ENCODE data around the gene DRAXIN. TPM values are rescaled to one million over a fixed set of nuclear protein-coding genes. Genes with fewer than 3 reads are reported as not detected.
A peak's percentile ranks its signal among the peaks of the same experiment; 100 is the strongest.

DRAXIN gene
- total RNA-seq, 1 experiment from 2014 or later = 5.5 TPM

DNA sequence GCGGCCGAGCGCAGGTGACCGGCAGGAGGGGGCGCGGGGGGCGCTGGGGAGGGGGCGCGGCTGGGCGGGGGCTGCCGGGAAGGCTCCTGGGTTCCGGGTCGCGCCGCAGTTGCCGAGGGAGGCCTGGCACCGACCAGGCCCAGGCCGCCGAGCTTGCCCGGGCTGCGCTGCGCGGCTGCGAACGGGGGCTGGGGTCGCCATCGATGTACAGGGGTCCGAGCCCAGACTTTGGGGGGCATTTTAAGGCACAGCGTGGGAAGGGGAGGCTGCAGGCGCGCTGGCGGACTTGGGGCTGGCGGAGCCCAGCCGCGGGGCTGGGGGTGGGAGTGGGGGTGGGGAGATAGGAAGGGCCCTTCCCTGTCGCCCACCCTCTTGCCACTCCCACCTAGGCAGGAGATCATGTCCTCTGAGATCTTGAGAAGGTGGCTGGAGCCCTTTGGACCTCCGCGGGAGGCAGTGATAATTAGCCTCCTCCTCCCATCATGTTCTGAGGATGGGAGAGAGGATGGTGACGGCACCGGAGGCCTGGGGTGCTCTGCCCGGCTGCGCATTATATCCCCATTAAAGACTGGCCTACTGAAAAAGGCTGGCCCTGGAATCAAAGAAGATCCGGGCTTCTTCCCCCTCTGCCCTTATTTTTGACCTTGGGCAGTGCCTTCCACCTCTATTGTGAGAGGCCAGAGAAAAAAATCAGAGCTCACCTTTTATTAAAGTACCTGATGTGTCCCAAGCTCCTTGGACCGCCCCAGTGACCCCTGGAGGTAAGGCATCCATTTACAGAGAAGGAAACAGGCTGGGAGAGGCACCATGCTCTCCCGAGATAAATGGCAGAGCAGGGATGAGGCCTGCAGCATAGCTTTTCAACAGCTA is 36.3 kb upstream of the DRAXIN start:
- intact Hi-C loops (cut with micrococcal nuclease; ENCODE audit: unreplicated experiment) = no loop called here
- no peak overlapping the region for H3K27ac ChIP-seq (ENCODE audit: low read depth, low read length, poor library complexity, severe bottlenecking)
- no TSS peak for BruUV-seq (replicated peaks)
- CTCF ChIA-PET = interaction anchor here (0.7 kb wide), 2 partner anchors 10 to 56 kb away, joined by 4 read pairs; no protein-coding TSS in a partner anchor
- H3K4me1 ChIP-seq (ENCODE audit: insufficient read depth, low read length, poor library complexity, severe bottlenecking) = peaks cover 14% of the 10 kb centered on the region
- H3K27me3 ChIP-seq (replicated peaks; ENCODE audit: insufficient read depth, low read depth, low read length, poor library complexity) = no peaks in the 10 kb centered on the region
- H3K36me3 ChIP-seq (ENCODE audit: insufficient read depth, low read length, poor library complexity, severe bottlenecking) = peaks cover 15% of the 10 kb centered on the region
- POLR2A ChIA-PET (ENCODE audit: low non-redundant PET) = interaction anchor here (0.6 kb wide), 1 partner anchor 176 kb away, joined by 3 read pairs; the partner anchor contains the start of gene DISP3
- H3K4me3 ChIP-seq (ENCODE audit: low read depth, low read length, poor library complexity, severe bottlenecking) = peak overlapping the region; percentile 64
- no peak for TF ChIP-seq EZH2 (IDR thresholded peaks at IDR 0.05; ENCODE audit: borderline replicate concordance, low read depth, low read length, poor library complexity, severe bottlenecking)
- TF ChIP-seq CTCF (conservative IDR thresholded peaks at IDR 0.05; ENCODE audit: low read depth, low read length) = no peak
- no peak for DNase-seq (ENCODE audit: low spot score)
- H3K9me3 ChIP-seq (ENCODE audit: low read depth, low read length, poor library complexity, severe bottlenecking) = no peaks in the 10 kb centered on the region

DNA sequence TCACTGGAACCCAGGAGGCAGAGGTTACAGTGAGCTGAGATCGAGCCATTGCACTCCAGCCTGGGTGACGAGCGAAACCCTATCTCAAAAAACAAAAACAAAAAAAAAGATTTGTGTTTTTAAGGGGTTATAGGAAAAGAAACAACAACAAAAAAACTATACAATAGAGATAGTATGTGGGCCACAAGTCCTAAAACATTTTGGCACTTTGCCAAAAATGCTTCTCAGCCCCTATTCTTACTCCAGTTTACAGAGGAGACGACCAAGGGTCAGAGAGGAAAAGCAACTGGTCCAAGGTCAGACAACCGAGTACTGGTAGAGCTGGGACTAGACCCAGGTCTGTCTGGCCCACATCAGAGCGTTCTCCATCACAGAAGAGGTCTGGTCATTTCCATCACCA is 33.9 kb upstream of the DRAXIN start:
- no peak for DNase-seq (ENCODE audit: low spot score)
- intact Hi-C loops (cut with micrococcal nuclease; ENCODE audit: unreplicated experiment) = no loop called here
- H3K27ac ChIP-seq (ENCODE audit: low read depth, low read length, poor library complexity, severe bottlenecking) = no peak overlapping the region
- ChIA-PET POLR2A (ENCODE audit: low non-redundant PET) (no interaction called here), CTCF (no interaction called here)
- H3K36me3 ChIP-seq (ENCODE audit: insufficient read depth, low read length, poor library complexity, severe bottlenecking) = peaks cover 15% of the 10 kb centered on the region
- H3K27me3 ChIP-seq (replicated peaks; ENCODE audit: insufficient read depth, low read depth, low read length, poor library complexity) = no peaks in the 10 kb centered on the region
- no peaks in the 10 kb centered on the region for H3K9me3 ChIP-seq (ENCODE audit: low read depth, low read length, poor library complexity, severe bottlenecking)
- H3K4me1 ChIP-seq (ENCODE audit: insufficient read depth, low read length, poor library complexity, severe bottlenecking) = peaks cover 8% of the 10 kb centered on the region
- TF ChIP-seq CTCF (conservative IDR thresholded peaks at IDR 0.05; ENCODE audit: low read depth, low read length) = no peak
- no peak for TF ChIP-seq EZH2 (IDR thresholded peaks at IDR 0.05; ENCODE audit: borderline replicate concordance, low read depth, low read length, poor library complexity, severe bottlenecking)
- no TSS peak for BruUV-seq (replicated peaks)
- H3K4me3 ChIP-seq (ENCODE audit: low read depth, low read length, poor library complexity, severe bottlenecking) = no peak overlapping the region

- intact Hi-C loops (cut with micrococcal nuclease; ENCODE audit: unreplicated experiment) = no loop called here
- BruUV-seq (replicated peaks) = no TSS peak
- TF ChIP-seq EZH2 (IDR thresholded peaks at IDR 0.05; ENCODE audit: borderline replicate concordance, low read depth, low read length, poor library complexity, severe bottlenecking) = no peak
- TF ChIP-seq CTCF (conservative IDR thresholded peaks at IDR 0.05; ENCODE audit: low read depth, low read length) = no peak
- Histone ChIP-seq H3K9me3 (ENCODE audit: low read depth, low read length, poor library complexity, severe bottlenecking) (no peaks in the 10 kb centered on the region), H3K4me1 (ENCODE audit: insufficient read depth, low read length, poor library complexity, severe bottlenecking) (peaks cover 8% of the 10 kb centered on the region), H3K36me3 (ENCODE audit: insufficient read depth, low read length, poor library complexity, severe bottlenecking) (peaks cover 15% of the 10 kb centered on the region), H3K27me3 (replicated peaks; ENCODE audit: insufficient read depth, low read depth, low read length, poor library complexity) (no peaks in the 10 kb centered on the region), H3K4me3 (ENCODE audit: low read depth, low read length, poor library complexity, severe bottlenecking) (no peak overlapping the region), H3K27ac (ENCODE audit: low read depth, low read length, poor library complexity, severe bottlenecking) (no peak overlapping the region)
- DNase-seq (ENCODE audit: low spot score) = no peak
- POLR2A ChIA-PET (ENCODE audit: low non-redundant PET) = no interaction called here
- CTCF ChIA-PET = no interaction called here
Measured at GRCh38 chr1:11658542-11658941, 33.0 kb upstream of the DRAXIN start.
